GM12874 (cell line): ENCODE measurements around the gene POFUT2.

Experiments
- CTCF ChIP-seq: IDR thresholded peaks from 2 replicates; pipeline ENCODE4 v1.5.1; 2011; ENCODE audit warnings: low read depth, mild to moderate bottlenecking, control low read depth, low read length, moderate library complexity; ENCODE audit not compliant: insufficient read depth

POFUT2 gene

GRCh38 chr21:45277101-45278045, 10.3 kb downstream of the POFUT2 start:
- TF ChIP-seq CTCF, result no peak

GRCh38 chr21:45276596-45276995, 11.1 kb downstream of the POFUT2 start:
- no peak for TF ChIP-seq CTCF

- TF ChIP-seq CTCF, result no peak
Measured at GRCh38 chr21:45270306-45270821, 17.3 kb downstream of the POFUT2 start.

GRCh38 chr21:45269861-45270260, 17.8 kb downstream of the POFUT2 start:
- TF ChIP-seq CTCF, result no peak

- TF ChIP-seq CTCF, result no peak
Measured at GRCh38 chr21:45267390-45267760, 20.3 kb downstream of the POFUT2 start.

GRCh38 chr21:45266518-45267389, 20.9 kb downstream of the POFUT2 start:
- TF ChIP-seq CTCF, result no peak
